ENCODE measurements around the gene FNDC3B. TPM values are rescaled to one million over a fixed set of nuclear protein-coding genes. Genes with fewer than 3 reads are reported as not detected.

Gene FNDC3B
- total and polyA plus RNA-seq, 12 donors = 9.7 to 118 (median 85.0) TPM

DNA sequence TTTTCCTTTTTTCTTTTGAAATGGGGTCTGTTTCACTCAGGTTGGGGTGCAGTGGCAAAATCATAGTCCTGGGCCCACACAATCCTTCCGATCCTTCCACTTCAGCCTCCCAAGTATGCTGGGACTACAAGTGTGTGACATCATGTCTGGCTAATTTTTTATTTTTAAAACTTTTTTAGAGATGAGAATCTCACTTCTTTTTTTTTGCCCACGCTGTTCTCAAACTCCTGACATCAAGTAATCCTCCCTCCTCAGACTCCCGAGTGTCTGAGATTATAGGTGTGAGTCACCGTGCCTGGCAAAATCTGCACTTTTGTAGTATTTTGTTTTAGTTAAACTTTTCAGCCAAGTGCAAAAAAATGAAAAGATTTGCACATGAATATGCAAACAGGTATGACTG lies 171.0 kb downstream of the FNDC3B start:
- Histone ChIP-seq H3K36me3 (no peaks in the 10 kb centered on the region), H3K27me3 (no peaks in the 10 kb centered on the region), H3K9me3 (peaks cover 0 to 1% (median 0%) of the 10 kb centered on the region in 11 donors), H3K4me3 (no peak overlapping the region), H3K27ac (peak overlapping the region in 8 of 10 donors; percentile 3 to 71 (median 53)), H3K4me1 (peaks cover 12 to 96% (median 58%) of the 10 kb centered on the region in 9 donors)
- intact Hi-C loops (cut with DNase I) = loop anchor here in 1 of 10 donors (5.0 kb wide), 1 partner anchor 37 kb away; no protein-coding TSS in a partner anchor
- ATAC-seq (peak in 1 of 8 donors; percentile 12), DNase-seq (no peak)
- TF ChIP-seq, protein P1, sequence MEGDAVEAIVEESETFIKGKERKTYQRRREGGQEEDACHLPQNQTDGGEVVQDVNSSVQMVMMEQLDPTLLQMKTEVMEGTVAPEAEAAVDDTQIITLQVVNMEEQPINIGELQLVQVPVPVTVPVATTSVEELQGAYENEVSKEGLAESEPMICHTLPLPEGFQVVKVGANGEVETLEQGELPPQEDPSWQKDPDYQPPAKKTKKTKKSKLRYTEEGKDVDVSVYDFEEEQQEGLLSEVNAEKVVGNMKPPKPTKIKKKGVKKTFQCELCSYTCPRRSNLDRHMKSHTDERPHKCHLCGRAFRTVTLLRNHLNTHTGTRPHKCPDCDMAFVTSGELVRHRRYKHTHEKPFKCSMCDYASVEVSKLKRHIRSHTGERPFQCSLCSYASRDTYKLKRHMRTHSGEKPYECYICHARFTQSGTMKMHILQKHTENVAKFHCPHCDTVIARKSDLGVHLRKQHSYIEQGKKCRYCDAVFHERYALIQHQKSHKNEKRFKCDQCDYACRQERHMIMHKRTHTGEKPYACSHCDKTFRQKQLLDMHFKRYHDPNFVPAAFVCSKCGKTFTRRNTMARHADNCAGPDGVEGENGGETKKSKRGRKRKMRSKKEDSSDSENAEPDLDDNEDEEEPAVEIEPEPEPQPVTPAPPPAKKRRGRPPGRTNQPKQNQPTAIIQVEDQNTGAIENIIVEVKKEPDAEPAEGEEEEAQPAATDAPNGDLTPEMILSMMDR (IDR thresholded peaks at IDR 0.05) = no peak
- WGBS, 2 donors = 63 to 77% methylated on average over 4 of the region's 4 CpGs

DNA sequence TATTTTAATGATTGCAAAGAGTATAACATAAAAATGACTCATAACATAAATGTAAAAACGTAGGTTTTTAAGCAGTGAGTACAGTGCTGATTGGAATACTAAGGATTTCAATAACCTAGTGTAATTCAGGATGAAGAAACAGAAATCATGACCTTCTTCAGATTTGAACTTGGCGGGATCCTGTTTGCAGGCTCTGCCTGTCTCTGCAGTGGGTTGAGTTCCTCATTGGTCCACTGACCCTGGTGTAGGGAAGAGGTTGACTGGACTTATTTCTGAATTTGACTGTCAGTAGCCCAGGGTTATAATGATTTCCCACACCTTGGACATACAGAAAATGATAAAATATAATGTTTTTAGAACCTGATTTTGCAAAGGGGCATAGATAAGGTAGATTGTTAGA lies 171.7 kb downstream of the FNDC3B start:
- TF ChIP-seq, protein P1 (IDR thresholded peaks at IDR 0.05) = no peak
- H3K27me3 ChIP-seq = no peaks in the 10 kb centered on the region
- ATAC-seq (no peak), DNase-seq (no peak)
- 91 to 92% methylated on average over 2 of the region's 2 CpGs for WGBS, 2 donors
- H3K4me1 ChIP-seq = peaks cover 12 to 90% (median 58%) of the 10 kb centered on the region in 9 donors
- peak overlapping the region in 4 of 10 donors; percentile 29 to 64 (median 42) for H3K27ac ChIP-seq
- no peaks in the 10 kb centered on the region for H3K36me3 ChIP-seq
- H3K4me3 ChIP-seq = no peak overlapping the region
- no peaks in the 10 kb centered on the region for H3K9me3 ChIP-seq
- intact Hi-C loops (cut with DNase I) = loop anchor here in 1 of 10 donors (5.0 kb wide), 1 partner anchor 36 kb away; no protein-coding TSS in a partner anchor

GRCh38 chr3:172213200-172213599 lies 173.8 kb downstream of the FNDC3B start:
- no peak for ATAC-seq
- WGBS, 2 donors = 94% methylated on average over 2 of the region's 2 CpGs

DNA sequence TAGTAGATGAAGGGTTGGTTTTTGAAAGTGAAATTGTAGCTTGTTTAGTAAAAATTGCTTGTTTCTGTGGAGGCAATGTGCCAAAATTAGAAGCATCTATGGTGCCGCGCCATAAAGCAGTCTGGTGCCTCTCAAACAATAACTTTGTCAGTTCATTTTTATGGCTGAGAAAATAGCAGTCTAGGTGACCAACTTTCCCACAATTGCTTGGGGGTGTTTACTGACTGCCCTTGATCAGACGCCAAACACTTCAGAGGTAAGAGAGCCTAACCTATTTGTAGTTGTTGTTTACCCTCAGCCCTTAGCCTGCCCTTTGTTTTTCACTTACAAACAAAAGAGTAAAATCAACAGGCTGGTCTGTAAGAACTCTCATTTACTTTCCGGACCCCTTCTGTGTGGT lies 174.5 kb downstream of the FNDC3B start:
- H3K9me3 ChIP-seq = no peaks in the 10 kb centered on the region
- H3K27me3 ChIP-seq = no peaks in the 10 kb centered on the region
- TF ChIP-seq, protein P1 (IDR thresholded peaks at IDR 0.05) = no peak
- no peak for ATAC-seq
- H3K36me3 ChIP-seq = no peaks in the 10 kb centered on the region
- H3K4me3 ChIP-seq = no peak overlapping the region
- WGBS, 2 donors = 65 to 69% methylated on average over 4 of the region's 4 CpGs
- intact Hi-C loops (cut with DNase I) = loop anchor here in 1 of 10 donors (5.0 kb wide), 1 partner anchor 33 kb away; no protein-coding TSS in a partner anchor
- peak overlapping the region in 4 of 10 donors; percentile 3 to 36 (median 20) for H3K27ac ChIP-seq
- no peak for DNase-seq
- peaks cover 12 to 90% (median 76%) of the 10 kb centered on the region in 9 donors for H3K4me1 ChIP-seq

More at GRCh38 chr3:172213200-172213599, 173.8 kb downstream of the FNDC3B start:
- TF ChIP-seq, protein P1 (IDR thresholded peaks at IDR 0.05) = no peak
- Histone ChIP-seq H3K27me3 (no peaks in the 10 kb centered on the region), H3K36me3 (no peaks in the 10 kb centered on the region), H3K27ac (peak overlapping the region in 4 of 10 donors; percentile 3 to 37 (median 30)), H3K9me3 (no peaks in the 10 kb centered on the region), H3K4me3 (no peak overlapping the region), H3K4me1 (peaks cover 12 to 90% (median 72%) of the 10 kb centered on the region in 9 donors)
- no peak for DNase-seq
- intact Hi-C loops (cut with DNase I) = loop anchor here in 1 of 10 donors (5.0 kb wide), 1 partner anchor 34 kb away; no protein-coding TSS in a partner anchor

Measured in heart right ventricle (tissue), 16 donors.